Liver (tissue), 9 donors: ENCODE data around the gene C10orf67. TPM values are rescaled to one million over a fixed set of nuclear protein-coding genes. Genes with fewer than 3 reads are reported as not detected.

ENCODE experiments used
- DNase-seq: peaks from one replicate; pipeline ENCODE4 v3.0.0-alpha.2; 2017; ENCODE audit warnings: low spot score
- H3K27ac ChIP-seq, 2 donors: one replicate each; pipeline ENCODE4 v1.7.0; 2013; ENCODE audit warnings: inconsistent platforms in 2 of 2, low read length in 2 of 2, control low read depth in 1 of 2, low read depth in 1 of 2, mild to moderate bottlenecking in 1 of 2
- H3K27me3 ChIP-seq, 4 donors: one replicate each; pipeline versions ENCODE4 v1.6.1 to v1.7.0; 2013; ENCODE audit warnings: low read length in 3 of 4, inconsistent platforms in 1 of 4, mild to moderate bottlenecking in 1 of 4, moderate library complexity in 1 of 4; ENCODE audit not compliant: control insufficient read depth in 4 of 4, insufficient read depth in 4 of 4
- H3K36me3 ChIP-seq, 4 donors: one replicate each; pipeline versions ENCODE4 v1.6.1 to v1.7.0; 2013; ENCODE audit warnings: low read length in 3 of 4, mild to moderate bottlenecking in 3 of 4, low read depth in 1 of 4, moderate library complexity in 1 of 4; ENCODE audit not compliant: control insufficient read depth in 4 of 4, insufficient read depth in 3 of 4
- H3K4me1 ChIP-seq, 4 donors: one replicate each; pipeline versions ENCODE4 v1.6.1 to v1.7.0; 2013; ENCODE audit warnings: low read length in 3 of 4, mild to moderate bottlenecking in 3 of 4, moderate library complexity in 1 of 4; ENCODE audit not compliant: control insufficient read depth in 4 of 4, insufficient read depth in 4 of 4
- H3K4me3 ChIP-seq, 3 donors: one replicate each; pipeline versions ENCODE4 v1.6.1 to v1.7.0; 2013; ENCODE audit warnings: low read length in 3 of 3, control low read depth in 1 of 3, low read depth in 1 of 3, mild to moderate bottlenecking in 1 of 3
- H3K9ac ChIP-seq, 2 donors: one replicate each; pipeline ENCODE4 v1.7.0; 2013; ENCODE audit warnings: low read length in 2 of 2, mild to moderate bottlenecking in 2 of 2, moderate library complexity in 2 of 2, control low read depth in 1 of 2, low read depth in 1 of 2
- H3K9me3 ChIP-seq, 4 donors: one replicate each; pipeline versions ENCODE4 v1.6.1 to v1.7.0; 2013; ENCODE audit warnings: low read length in 3 of 4; ENCODE audit not compliant: control insufficient read depth in 4 of 4
- EGR1 ChIP-seq, 2 donors: IDR thresholded peaks; 2 replicates each; pipeline ENCODE4 v1.6.1; 2016 to 2018; ENCODE audit warnings: antibody characterized with exemption in 2 of 2, low read depth in 2 of 2
- FOXA1 ChIP-seq: IDR thresholded peaks from 2 replicates; pipeline ENCODE4 v1.6.1; 2016; ENCODE audit warnings: antibody characterized with exemption
- FOXA2 ChIP-seq: IDR thresholded peaks from 2 replicates; pipeline ENCODE4 v1.6.1; 2016; ENCODE audit warnings: antibody characterized with exemption
- GABPA ChIP-seq, 2 donors: IDR thresholded peaks in 1 of 2; conservative IDR thresholded peaks in 1 of 2; 2 replicates each; pipeline ENCODE4 v1.6.1; 2016; ENCODE audit warnings: antibody characterized with exemption in 2 of 2, mild to moderate bottlenecking in 1 of 2, moderate library complexity in 1 of 2
- HNF4A ChIP-seq, 2 donors: conservative IDR thresholded peaks; 2 replicates each; pipeline ENCODE4 v1.6.1; 2016; ENCODE audit warnings: antibody characterized with exemption in 2 of 2, mild to moderate bottlenecking in 2 of 2
- HNF4G ChIP-seq: IDR thresholded peaks from 2 replicates; pipeline ENCODE4 v1.6.1; 2016; ENCODE audit warnings: antibody characterized with exemption
- JUND ChIP-seq, 2 donors: IDR thresholded peaks; 2 replicates each; pipeline ENCODE4 v1.6.1; 2016; ENCODE audit warnings: antibody characterized with exemption in 2 of 2
- MAX ChIP-seq: IDR thresholded peaks from 2 replicates; pipeline ENCODE4 v1.6.1; 2016; ENCODE audit warnings: antibody characterized with exemption
- NR2F2 ChIP-seq: IDR thresholded peaks from 2 replicates; pipeline ENCODE4 v1.6.1; 2016; ENCODE audit warnings: antibody characterized with exemption
- RAD21 ChIP-seq, 2 donors: IDR thresholded peaks; 2 replicates each; pipeline ENCODE4 v1.6.1; 2016; ENCODE audit warnings: antibody characterized with exemption in 2 of 2, mild to moderate bottlenecking in 2 of 2
- RXRA ChIP-seq, 2 donors: IDR thresholded peaks; 2 replicates each; pipeline ENCODE4 v1.6.1; 2017 to 2018; ENCODE audit warnings: antibody characterized with exemption in 2 of 2, mild to moderate bottlenecking in 1 of 2
- SP1 ChIP-seq: IDR thresholded peaks from 2 replicates; pipeline ENCODE4 v1.6.1; 2018; ENCODE audit warnings: antibody characterized with exemption, mild to moderate bottlenecking
- TAF1 ChIP-seq: conservative IDR thresholded peaks from 2 replicates; pipeline ENCODE4 v1.6.1; 2016; ENCODE audit warnings: antibody characterized with exemption, mild to moderate bottlenecking
- YY1 ChIP-seq: IDR thresholded peaks from 2 replicates; pipeline ENCODE4 v1.6.1; 2016; ENCODE audit warnings: antibody characterized with exemption, mild to moderate bottlenecking
- ZBTB33 ChIP-seq: IDR thresholded peaks from 2 replicates; pipeline ENCODE4 v1.6.1; 2016; ENCODE audit warnings: antibody characterized with exemption
- WGBS: extraction: QIAGEN DNeasy Blood & Tissue Kit; methylation state at CpG from one replicate; pipeline ENCODE4 v1.1.7; 2013; 5-methylcytosine and 5-hydroxymethylcytosine counted together
- polyA plus RNA-seq, 2 donors: library from polyadenylated mRNA; stranded (reverse) in 1 of 2; unstranded in 1 of 2; fragments of 200-250 nt in 1 of 2; fragments of >200 nt in 1 of 2; fragmentation: Nextera tagmentation in 1 of 2; extraction: Ambion mirVana in 1 of 2; gene quantifications; one replicate each; pipeline versions ENCODE4 v1.2.1 to v1.2.3, GENCODE V29; 2013 to 2015
- total RNA-seq, 2 donors: library from RNA; depleted of rRNA; stranded (reverse); fragments of >200 nt; gene quantifications; one replicate each; pipeline ENCODE4 v1.2.3, GENCODE V29; 2014
- TF ChIP-seq, protein P1 (sequence below): fragments of 150-350 bp; IDR thresholded peaks from 2 replicates; pipeline ENCODE4 v1.5.1; 2017; ENCODE audit warnings: improper control_type of control experiment, low read depth, low read length; ENCODE audit not compliant: missing input control
- donor health status: healthy.
- donor health status: healthy.
- donor health status: healthy.
- donor health status: healthy.
- donor health status: healthy.

C10orf67 gene
- total and polyA plus RNA-seq, 4 donors = 0.02 TPM; not detected in 3

DNA sequence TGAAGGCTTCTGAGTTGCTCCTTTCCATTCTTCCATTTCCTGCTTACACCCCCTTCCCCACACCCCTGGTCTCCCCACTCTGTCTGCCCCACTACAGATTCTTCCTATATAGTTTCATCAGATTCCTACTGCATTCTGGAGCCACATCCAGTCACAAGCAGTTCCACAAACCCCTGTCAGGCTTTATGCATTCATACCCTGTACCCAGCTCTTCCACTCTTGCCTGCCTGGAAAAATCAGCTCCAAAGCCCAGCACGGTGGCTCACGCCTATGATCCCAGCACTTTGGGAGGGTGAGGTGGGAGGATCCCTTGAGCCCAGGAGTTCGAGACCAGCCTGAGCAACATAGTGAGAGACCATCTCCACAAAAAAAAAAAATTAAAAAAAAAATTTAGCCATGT, 60.4 kb downstream of the C10orf67 start:
- H3K27ac ChIP-seq = no peak overlapping the region
- no peaks in the 10 kb centered on the region for H3K36me3 ChIP-seq
- no peaks in the 10 kb centered on the region for H3K9me3 ChIP-seq
- WGBS = 76% methylated on average over 3 of the region's 3 CpGs
- no peak overlapping the region for H3K4me3 ChIP-seq
- H3K4me1 ChIP-seq = no peaks in the 10 kb centered on the region
- no peaks in the 10 kb centered on the region for H3K27me3 ChIP-seq
- no peak overlapping the region for H3K9ac ChIP-seq
- TF ChIP-seq YY1 (no peak), ZBTB33 (no peak), RAD21 (IDR thresholded peaks at IDR 0.05) (no peak), TAF1 (no peak), SP1 (no peak), EGR1 (IDR thresholded peaks at IDR 0.05; ENCODE audit: low read depth in 2 of 2) (no peak), FOXA1 (no peak)
- TF ChIP-seq, protein P1, sequence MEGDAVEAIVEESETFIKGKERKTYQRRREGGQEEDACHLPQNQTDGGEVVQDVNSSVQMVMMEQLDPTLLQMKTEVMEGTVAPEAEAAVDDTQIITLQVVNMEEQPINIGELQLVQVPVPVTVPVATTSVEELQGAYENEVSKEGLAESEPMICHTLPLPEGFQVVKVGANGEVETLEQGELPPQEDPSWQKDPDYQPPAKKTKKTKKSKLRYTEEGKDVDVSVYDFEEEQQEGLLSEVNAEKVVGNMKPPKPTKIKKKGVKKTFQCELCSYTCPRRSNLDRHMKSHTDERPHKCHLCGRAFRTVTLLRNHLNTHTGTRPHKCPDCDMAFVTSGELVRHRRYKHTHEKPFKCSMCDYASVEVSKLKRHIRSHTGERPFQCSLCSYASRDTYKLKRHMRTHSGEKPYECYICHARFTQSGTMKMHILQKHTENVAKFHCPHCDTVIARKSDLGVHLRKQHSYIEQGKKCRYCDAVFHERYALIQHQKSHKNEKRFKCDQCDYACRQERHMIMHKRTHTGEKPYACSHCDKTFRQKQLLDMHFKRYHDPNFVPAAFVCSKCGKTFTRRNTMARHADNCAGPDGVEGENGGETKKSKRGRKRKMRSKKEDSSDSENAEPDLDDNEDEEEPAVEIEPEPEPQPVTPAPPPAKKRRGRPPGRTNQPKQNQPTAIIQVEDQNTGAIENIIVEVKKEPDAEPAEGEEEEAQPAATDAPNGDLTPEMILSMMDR = no peak
- DNase-seq = no peak

- Histone ChIP-seq H3K36me3 (no peaks in the 10 kb centered on the region), H3K4me3 (no peak overlapping the region), H3K27ac (no peak overlapping the region), H3K9me3 (no peaks in the 10 kb centered on the region), H3K4me1 (no peaks in the 10 kb centered on the region), H3K9ac (no peak overlapping the region), H3K27me3 (no peaks in the 10 kb centered on the region)
- DNase-seq = no peak
- TF ChIP-seq, protein P1 = no peak
- TF ChIP-seq FOXA2 (no peak), SP1 (no peak), MAX (no peak), RXRA (IDR thresholded peaks at IDR 0.05) (no peak), NR2F2 (no peak), RAD21 (IDR thresholded peaks at IDR 0.05) (no peak)
- 67% methylated on average over 7 of the region's 7 CpGs for WGBS
Observed at GRCh38 chr10:23283680-23284079, 60.9 kb downstream of the C10orf67 start.

DNA sequence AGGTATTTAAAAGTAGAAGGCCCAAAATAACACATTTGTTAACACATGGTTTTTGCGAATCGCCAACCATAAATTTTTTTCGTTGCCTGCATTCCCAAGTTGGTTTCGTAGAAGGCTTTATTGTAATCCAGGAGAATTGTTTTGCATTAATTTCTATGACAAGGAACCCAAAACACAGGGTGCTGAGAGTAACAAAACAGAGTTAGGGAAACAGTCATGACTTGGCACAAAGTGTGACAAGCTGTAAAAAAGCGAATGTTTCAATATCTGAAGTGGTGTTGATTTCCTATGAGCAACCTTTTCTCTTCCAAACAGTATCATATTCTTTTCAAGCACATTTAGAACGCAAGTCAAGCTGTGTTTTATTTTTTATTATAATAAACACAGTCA, 63.6 kb downstream of the C10orf67 start:
- no peaks in the 10 kb centered on the region for H3K4me1 ChIP-seq
- no peak for DNase-seq
- H3K27me3 ChIP-seq = no peaks in the 10 kb centered on the region
- 66% methylated on average over 6 of the region's 6 CpGs for WGBS
- no peaks in the 10 kb centered on the region for H3K9me3 ChIP-seq
- no peaks in the 10 kb centered on the region for H3K36me3 ChIP-seq
- no peak overlapping the region for H3K27ac ChIP-seq
- H3K9ac ChIP-seq = no peak overlapping the region
- H3K4me3 ChIP-seq = no peak overlapping the region
- TF ChIP-seq FOXA1 = no peak
- no peak for TF ChIP-seq FOXA2
- no peak for TF ChIP-seq RXRA (IDR thresholded peaks at IDR 0.05)
- TF ChIP-seq RAD21 (IDR thresholded peaks at IDR 0.05) = no peak
- no peak for TF ChIP-seq EGR1 (IDR thresholded peaks at IDR 0.05; ENCODE audit: low read depth in 2 of 2)
- TF ChIP-seq YY1 = no peak
- no peak for TF ChIP-seq TAF1
- no peak for TF ChIP-seq NR2F2
- TF ChIP-seq HNF4A (conservative IDR thresholded peaks at IDR 0.05) = no peak
- no peak for TF ChIP-seq SP1
- no peak for TF ChIP-seq JUND (IDR thresholded peaks at IDR 0.05)
- TF ChIP-seq, protein P1 = no peak
- TF ChIP-seq HNF4G = no peak
- TF ChIP-seq GABPA (IDR thresholded peaks at IDR 0.05 in 1 of 2, conservative IDR thresholded peaks at IDR 0.05 in 1 of 2) = no peak
